ENCODE results near the gene ZNF474.

- no peak for TF ChIP-seq EP300 (IDR thresholded peaks at IDR 0.05; ENCODE audit: low read depth)
- TF ChIP-seq, protein P1, sequence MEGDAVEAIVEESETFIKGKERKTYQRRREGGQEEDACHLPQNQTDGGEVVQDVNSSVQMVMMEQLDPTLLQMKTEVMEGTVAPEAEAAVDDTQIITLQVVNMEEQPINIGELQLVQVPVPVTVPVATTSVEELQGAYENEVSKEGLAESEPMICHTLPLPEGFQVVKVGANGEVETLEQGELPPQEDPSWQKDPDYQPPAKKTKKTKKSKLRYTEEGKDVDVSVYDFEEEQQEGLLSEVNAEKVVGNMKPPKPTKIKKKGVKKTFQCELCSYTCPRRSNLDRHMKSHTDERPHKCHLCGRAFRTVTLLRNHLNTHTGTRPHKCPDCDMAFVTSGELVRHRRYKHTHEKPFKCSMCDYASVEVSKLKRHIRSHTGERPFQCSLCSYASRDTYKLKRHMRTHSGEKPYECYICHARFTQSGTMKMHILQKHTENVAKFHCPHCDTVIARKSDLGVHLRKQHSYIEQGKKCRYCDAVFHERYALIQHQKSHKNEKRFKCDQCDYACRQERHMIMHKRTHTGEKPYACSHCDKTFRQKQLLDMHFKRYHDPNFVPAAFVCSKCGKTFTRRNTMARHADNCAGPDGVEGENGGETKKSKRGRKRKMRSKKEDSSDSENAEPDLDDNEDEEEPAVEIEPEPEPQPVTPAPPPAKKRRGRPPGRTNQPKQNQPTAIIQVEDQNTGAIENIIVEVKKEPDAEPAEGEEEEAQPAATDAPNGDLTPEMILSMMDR (IDR thresholded peaks at IDR 0.05), result no peak
- no peak for TF ChIP-seq POLR2AphosphoS5 (IDR thresholded peaks at IDR 0.05)
These were observed 44.3 kb upstream of the ZNF474 start for GRCh38 chr5:122085041-122085440.

Data from transverse colon (tissue), 4 donors.